ENCODE results near the gene CALHM5.

GRCh38 chr6:116518621-116519368, 7.4 kb downstream of the CALHM5 start:
- no peak for TF ChIP-seq CTCF (IDR thresholded peaks at IDR 0.05 in 4 of 5, conservative IDR thresholded peaks at IDR 0.05 in 1 of 5)
- TF ChIP-seq POLR2A (IDR thresholded peaks at IDR 0.05) = no peak
